ENCODE results near the gene TBATA.
"Not testable (repeated sequence)": the region's sequence is repeated elsewhere in the genome, so short reads cannot be mapped to it uniquely, and the experiment has no call there.

Gene TBATA

GRCh38 chr10:70769121-70769520, 16.1 kb downstream of the TBATA start:
- DNase-seq (ENCODE audit: extremely low read depth, insufficient read length) = no peak
- Histone ChIP-seq H3K36me3 (ENCODE audit: control insufficient read depth, insufficient read depth, low read length) (no peaks in the 10 kb centered on the region), H3K4me3 (replicated peaks; ENCODE audit: low read depth, low read length) (no peak overlapping the region), H3K27me3 (replicated peaks; ENCODE audit: control insufficient read depth, insufficient read depth, low read length) (no peaks in the 10 kb centered on the region)
- TF ChIP-seq CTCF (IDR thresholded peaks at IDR 0.05; ENCODE audit: insufficient read depth, low read length, poor library complexity, severe bottlenecking) = no peak

- not testable (repeated sequence) for DNase-seq (ENCODE audit: extremely low read depth, insufficient read length); H3K36me3 ChIP-seq (ENCODE audit: control insufficient read depth, insufficient read depth, low read length); H3K4me3 ChIP-seq (replicated peaks; ENCODE audit: low read depth, low read length); H3K27me3 ChIP-seq (replicated peaks; ENCODE audit: control insufficient read depth, insufficient read depth, low read length)
Measured at GRCh38 chr10:70768026-70768685, 17.0 kb downstream of the TBATA start.

DNA sequence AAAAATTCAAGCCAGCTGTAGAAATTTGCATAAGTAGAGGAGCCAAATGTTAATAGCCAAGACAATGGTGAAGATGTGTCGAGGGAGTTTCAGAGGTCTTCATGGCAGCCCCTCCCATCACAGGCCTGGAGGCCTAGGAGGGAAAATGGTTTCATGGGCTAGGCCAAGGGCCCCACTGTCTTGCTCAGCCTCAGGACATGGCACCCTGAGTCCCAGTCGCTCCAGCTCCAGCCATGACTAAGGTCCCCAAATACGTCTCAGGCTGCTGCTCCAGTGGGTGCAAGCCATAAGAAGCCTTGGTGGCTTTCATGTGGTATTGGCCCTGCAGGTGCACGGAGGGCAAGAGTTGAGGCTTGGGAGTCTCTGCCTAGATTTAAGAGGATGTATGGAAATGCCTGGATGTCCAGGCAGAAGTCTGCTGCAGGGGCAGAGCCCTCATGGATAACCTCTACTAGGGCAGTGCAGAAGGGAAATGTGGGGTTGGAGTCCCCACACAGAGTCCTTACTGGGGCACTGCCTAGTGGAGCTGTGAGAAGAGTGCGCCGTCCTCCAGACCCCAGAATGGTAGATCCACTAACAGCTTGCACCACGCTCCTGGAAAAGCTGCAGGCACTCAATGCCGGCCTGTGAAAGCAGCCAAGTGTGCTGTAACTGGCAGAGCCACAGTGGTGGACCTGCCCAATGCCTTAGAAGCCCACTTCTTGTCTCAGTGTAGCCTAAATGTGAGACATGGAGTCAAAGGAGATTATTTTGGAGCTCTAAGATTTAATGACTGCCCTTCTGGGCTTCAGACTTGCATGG, 19.2 kb downstream of the TBATA start:
- no peaks in the 10 kb centered on the region for H3K36me3 ChIP-seq (ENCODE audit: control insufficient read depth, insufficient read depth, low read length)
- no peaks in the 10 kb centered on the region; the same call in 1 of the 2 replicates for H3K27me3 ChIP-seq (replicated peaks; ENCODE audit: control insufficient read depth, insufficient read depth, low read length)
- DNase-seq (ENCODE audit: extremely low read depth, insufficient read length) = no peak
- H3K4me3 ChIP-seq (replicated peaks; ENCODE audit: low read depth, low read length) = no peak overlapping the region
- TF ChIP-seq CTCF (IDR thresholded peaks at IDR 0.05; ENCODE audit: insufficient read depth, low read length, poor library complexity, severe bottlenecking) = no peak

DNA sequence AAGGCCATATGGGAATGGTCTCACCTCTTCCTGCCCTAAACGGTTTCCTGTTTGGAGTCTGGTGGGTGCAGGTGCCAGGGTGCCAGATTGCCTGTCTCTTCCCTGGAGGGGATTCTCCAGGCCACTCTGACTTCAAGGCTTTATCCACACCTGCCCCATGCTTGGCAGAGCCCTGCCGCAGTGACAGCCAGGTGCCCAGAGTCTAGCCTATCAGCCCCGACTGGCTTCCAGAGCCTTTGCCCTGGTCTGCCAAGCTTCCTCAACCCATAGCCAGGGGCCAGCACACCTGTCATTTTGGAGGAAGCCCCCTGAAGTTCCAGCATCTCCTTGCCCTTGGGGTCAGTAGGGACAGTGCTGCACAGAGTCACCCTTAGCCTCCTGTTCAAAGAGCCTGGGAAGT, 21.6 kb downstream of the TBATA start:
- no peak overlapping the region for H3K4me3 ChIP-seq (replicated peaks; ENCODE audit: low read depth, low read length)
- H3K27me3 ChIP-seq (replicated peaks; ENCODE audit: control insufficient read depth, insufficient read depth, low read length) = no peaks in the 10 kb centered on the region; the same call in 1 of the 2 replicates
- TF ChIP-seq CTCF (IDR thresholded peaks at IDR 0.05; ENCODE audit: insufficient read depth, low read length, poor library complexity, severe bottlenecking) = no peak
- no peak for DNase-seq (ENCODE audit: extremely low read depth, insufficient read length)
- H3K36me3 ChIP-seq (ENCODE audit: control insufficient read depth, insufficient read depth, low read length) = no peaks in the 10 kb centered on the region

DNA sequence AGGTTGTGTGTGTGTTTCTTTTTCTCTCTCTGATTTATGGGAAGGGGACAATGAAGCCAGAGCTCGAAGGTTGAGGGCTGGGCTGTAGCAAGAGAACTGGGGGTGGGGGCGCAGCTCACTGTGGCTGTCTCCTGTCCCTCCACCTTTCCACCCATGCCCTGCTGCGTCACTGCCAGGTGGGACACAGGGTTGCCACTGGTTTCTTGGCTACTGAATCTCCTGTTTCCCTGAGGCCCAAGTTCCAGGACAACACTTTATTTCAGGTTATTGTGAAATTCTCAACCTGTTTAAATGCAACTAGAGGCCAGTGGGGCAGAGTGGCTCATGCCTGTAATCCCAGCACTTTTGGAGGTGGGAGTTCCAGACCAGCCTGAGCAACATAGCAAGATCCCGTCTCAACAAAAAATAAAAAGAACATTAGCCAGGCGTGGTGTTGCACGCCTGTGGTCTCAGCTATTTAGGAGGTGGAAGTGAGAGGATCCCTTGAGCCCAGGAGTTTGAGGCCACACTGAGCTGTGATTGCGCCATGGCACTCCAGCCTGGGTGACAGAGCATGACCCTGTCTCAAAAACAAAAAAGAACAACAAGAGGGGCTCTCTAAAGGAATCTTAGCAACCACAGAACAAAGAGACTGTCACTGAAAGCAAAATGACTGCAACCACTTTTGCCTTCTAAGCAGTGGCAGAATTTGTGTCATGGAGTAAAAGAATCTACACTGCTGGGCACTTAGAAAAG, 22.6 kb downstream of the TBATA start:
- Histone ChIP-seq H3K4me3 (replicated peaks; ENCODE audit: low read depth, low read length) (no peak overlapping the region), H3K36me3 (ENCODE audit: control insufficient read depth, insufficient read depth, low read length) (no peaks in the 10 kb centered on the region), H3K27me3 (replicated peaks; ENCODE audit: control insufficient read depth, insufficient read depth, low read length) (no peaks in the 10 kb centered on the region; the same call in 1 of the 2 replicates)
- DNase-seq (ENCODE audit: extremely low read depth, insufficient read length) = no peak
- no peak for TF ChIP-seq CTCF (IDR thresholded peaks at IDR 0.05; ENCODE audit: insufficient read depth, low read length, poor library complexity, severe bottlenecking)

All from GM06990 (cell line).